HepG2 (cell line): ENCODE results near the gene SLC29A1. TPM values are rescaled to one million over a fixed set of nuclear protein-coding genes. Genes with fewer than 3 reads are reported as not detected.

Source experiments
- CREM ChIP-seq, 2 experiments: sonication (generic) in 1 of 2; formaldehyde crosslinking in 1 of 2; IDR thresholded peaks; 2 replicates each; pipeline versions ENCODE4 v1.4.0 to v1.6.1; 2016 to 2020; ENCODE audit warnings: antibody characterized with exemption in 1 of 2, mild to moderate bottlenecking in 1 of 2, missing genetic modification reagents in 1 of 2
- ELF1 ChIP-seq: sonication (generic); formaldehyde crosslinking; IDR thresholded peaks from 2 replicates; pipeline ENCODE4 v1.4.0; 2020; ENCODE audit warnings: missing genetic modification reagents
- ELK4 ChIP-seq: sonication (generic); formaldehyde crosslinking; IDR thresholded peaks from 2 replicates; pipeline ENCODE4 v1.9.0; 2021; ENCODE audit warnings: missing genetic modification reagents, borderline replicate concordance
- HMGXB4 ChIP-seq, 2 experiments: sonication (generic) in 1 of 2; formaldehyde crosslinking in 1 of 2; IDR thresholded peaks; 2 replicates each; pipeline versions ENCODE4 v1.4.0 to v1.6.1; 2018 to 2020; ENCODE audit warnings: missing genetic modification reagents in 2 of 2, borderline replicate concordance in 1 of 2, low read depth in 1 of 2, mild to moderate bottlenecking in 1 of 2, missing biosample characterization in 1 of 2
- MXD4 ChIP-seq: IDR thresholded peaks from 2 replicates; pipeline ENCODE4 v1.6.1; 2016; ENCODE audit warnings: mild to moderate bottlenecking, missing biosample characterization, missing genetic modification reagents
- PPARG ChIP-seq: conservative IDR thresholded peaks from 2 replicates; pipeline ENCODE4 v1.6.1; 2016; ENCODE audit warnings: missing biosample characterization, missing genetic modification reagents
- RARG ChIP-seq: sonication (generic); formaldehyde crosslinking; IDR thresholded peaks from 2 replicates; pipeline ENCODE4 v1.4.0; 2020; ENCODE audit warnings: low read depth, mild to moderate bottlenecking, missing genetic modification reagents
- SIX4 ChIP-seq: sonication (generic); formaldehyde crosslinking; IDR thresholded peaks from 2 replicates; pipeline ENCODE4 v1.4.0; 2020; ENCODE audit warnings: missing genetic modification reagents
- TBX2 ChIP-seq: sonication (generic); formaldehyde crosslinking; IDR thresholded peaks from 2 replicates; pipeline ENCODE4 v1.5.0; 2020; ENCODE audit warnings: missing genetic modification reagents, mild to moderate bottlenecking, borderline replicate concordance
- YEATS4 ChIP-seq: sonication (generic); formaldehyde crosslinking; IDR thresholded peaks from 2 replicates; pipeline ENCODE4 v1.4.0; 2020; ENCODE audit warnings: missing genetic modification reagents, borderline replicate concordance
- ZBED4 ChIP-seq: sonication (generic); formaldehyde crosslinking; IDR thresholded peaks from 2 replicates; pipeline ENCODE4 v1.4.0; 2020; ENCODE audit warnings: missing genetic modification reagents, borderline replicate concordance
- ZBTB26 ChIP-seq: IDR thresholded peaks from 2 replicates; pipeline ENCODE4 v1.6.1; 2016; ENCODE audit warnings: missing compliant biosample characterization, missing genetic modification reagents, borderline replicate concordance
- ZGPAT ChIP-seq: IDR thresholded peaks from 2 replicates; pipeline ENCODE4 v1.6.1; 2016; ENCODE audit warnings: mild to moderate bottlenecking
- ZNF446 ChIP-seq: sonication (generic); formaldehyde crosslinking; IDR thresholded peaks from 2 replicates; pipeline ENCODE4 v1.5.0; 2020; ENCODE audit warnings: mild to moderate bottlenecking, missing genetic modification reagents
- polyA plus RNA-seq, 8 experiments: library from polyadenylated mRNA; depleted of rRNA in 3 of 8; stranded (reverse) in 7 of 8; unstranded in 1 of 8; fragments of >200 nt; fragmentation: Illumina TruSeq in 4 of 8; extraction: Trizol in 4 of 8; gene quantifications; 2 replicates each; pipeline versions ENCODE4 v1.2.1 to v1.2.3, GENCODE V29; 2011 to 2016; ENCODE audit warnings: low read depth in 4 of 8, missing spikeins in 1 of 8, mixed read lengths in 1 of 8; ENCODE audit not compliant: insufficient read depth in 1 of 8
- total RNA-seq, 5 experiments: library from RNA; depleted of rRNA; stranded (reverse); fragments of >200 nt; fragmentation: Illumina TruSeq; extraction: Trizol; gene quantifications; 2 replicates each; pipeline ENCODE4 v1.2.3, GENCODE V29; 2016; ENCODE audit warnings: low read depth in 1 of 5

Gene SLC29A1
- total and polyA plus RNA-seq, 2 of the 13 experiments (the other 11 are each of a cell fraction or from before 2014, with no cell fraction given) = 43.2 to 106 TPM

- TF ChIP-seq ELK4 (CRISPR knock-in tag) = no peak
- TF ChIP-seq ZNF446 (CRISPR knock-in tag) = 0 out of 2 replicates have a peak, but pooled peaks have one; percentile 25
- peak; percentile 45; the same call in 1 of the 2 replicates for TF ChIP-seq ZGPAT (CRISPR knock-in tag)
- TF ChIP-seq MXD4 (CRISPR knock-in tag) = peak; percentile 95; the same call in 1 of the 2 replicates
- peak; percentile 74; the same call in 1 of the 2 replicates for TF ChIP-seq YEATS4
- TF ChIP-seq HMGXB4 (CRISPR knock-in tag; IDR thresholded peaks at IDR 0.05; ENCODE audit: borderline replicate concordance in 1 of 2, low read depth in 1 of 2) = peak in 1 of 2 experiments; percentile 69; a peak in 3 of 4 replicates
- TF ChIP-seq RARG (CRISPR knock-in tag) = 0 out of 2 replicates have a peak, but pooled peaks have one; percentile 23
- TF ChIP-seq TBX2 = peak; percentile 37; the same call in 1 of the 2 replicates
- TF ChIP-seq ZBTB26 = peak; percentile 98
- no peak for TF ChIP-seq SIX4 (CRISPR knock-in tag)
- TF ChIP-seq PPARG (CRISPR knock-in tag) = 0 out of 2 replicates have a peak, but pooled peaks have one; percentile 20
- TF ChIP-seq ELF1 (CRISPR knock-in tag) = peak; percentile 57; the same call in 1 of the 2 replicates
- TF ChIP-seq CREM (IDR thresholded peaks at IDR 0.05) = no peak
- TF ChIP-seq CREM (CRISPR knock-in tag; IDR thresholded peaks at IDR 0.05) = no peak
- TF ChIP-seq ZBED4 = peak; percentile 29; the same call in 1 of the 2 replicates
These were observed 24.2 kb downstream of the SLC29A1 start (continued) for GRCh38 chr6:44247338-44248302.
